ENCODE measurements around the gene CHIC2.
"Not testable (repeated sequence)": the region's sequence is repeated elsewhere in the genome, so short reads cannot be mapped to it uniquely, and the experiment has no call there.

Gene CHIC2

GRCh38 chr4:54060116-54060515 lies 4.3 kb downstream of the CHIC2 start:
- POLR2A ChIA-PET: interaction anchor here (0.7 kb wide), 1 partner anchor 162 kb away, joined by 3 read pairs; no protein-coding TSS in a partner anchor
- TF ChIP-seq, protein P1, sequence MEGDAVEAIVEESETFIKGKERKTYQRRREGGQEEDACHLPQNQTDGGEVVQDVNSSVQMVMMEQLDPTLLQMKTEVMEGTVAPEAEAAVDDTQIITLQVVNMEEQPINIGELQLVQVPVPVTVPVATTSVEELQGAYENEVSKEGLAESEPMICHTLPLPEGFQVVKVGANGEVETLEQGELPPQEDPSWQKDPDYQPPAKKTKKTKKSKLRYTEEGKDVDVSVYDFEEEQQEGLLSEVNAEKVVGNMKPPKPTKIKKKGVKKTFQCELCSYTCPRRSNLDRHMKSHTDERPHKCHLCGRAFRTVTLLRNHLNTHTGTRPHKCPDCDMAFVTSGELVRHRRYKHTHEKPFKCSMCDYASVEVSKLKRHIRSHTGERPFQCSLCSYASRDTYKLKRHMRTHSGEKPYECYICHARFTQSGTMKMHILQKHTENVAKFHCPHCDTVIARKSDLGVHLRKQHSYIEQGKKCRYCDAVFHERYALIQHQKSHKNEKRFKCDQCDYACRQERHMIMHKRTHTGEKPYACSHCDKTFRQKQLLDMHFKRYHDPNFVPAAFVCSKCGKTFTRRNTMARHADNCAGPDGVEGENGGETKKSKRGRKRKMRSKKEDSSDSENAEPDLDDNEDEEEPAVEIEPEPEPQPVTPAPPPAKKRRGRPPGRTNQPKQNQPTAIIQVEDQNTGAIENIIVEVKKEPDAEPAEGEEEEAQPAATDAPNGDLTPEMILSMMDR (IDR thresholded peaks at IDR 0.05; ENCODE audit: insufficient read depth, low read length, missing control alignments): no peak
- CTCF ChIA-PET: no interaction called here
- H3K4me3 ChIP-seq (ENCODE audit: low read depth, low read length): no peak overlapping the region
- DNase-seq (ENCODE audit: low read depth, low spot score): no peak

DNA sequence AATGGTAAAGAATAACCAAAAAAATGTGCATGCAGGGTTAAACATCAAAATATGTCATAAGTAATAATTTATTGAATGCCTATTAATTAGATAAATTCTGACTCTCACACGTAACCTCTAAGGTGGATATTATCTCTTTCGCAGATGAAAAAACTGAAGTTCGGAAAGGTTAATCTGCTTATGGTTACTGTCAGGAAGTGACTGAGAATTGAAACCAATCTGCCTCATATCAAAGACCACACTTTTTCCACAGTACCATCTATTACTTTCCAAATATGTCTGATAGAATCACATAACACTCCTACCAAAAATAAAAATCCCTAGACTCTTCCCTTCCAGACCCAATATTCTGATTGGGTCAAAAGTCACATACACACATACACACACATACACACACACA lies 6.2 kb downstream of the CHIC2 start:
- no peak for DNase-seq (ENCODE audit: low read depth, low spot score)
- TF ChIP-seq, protein P1 (IDR thresholded peaks at IDR 0.05; ENCODE audit: insufficient read depth, low read length, missing control alignments): no peak
- ChIA-PET POLR2A (interaction anchor here (0.7 kb wide), 1 partner anchor 176 kb away, joined by 3 read pairs; no protein-coding TSS in a partner anchor), CTCF (interaction anchor here (1.4 to 2.5 kb wide), 2 partner anchors 150 to 176 kb away, joined by 4 to 10 read pairs; no protein-coding TSS in a partner anchor)
- H3K4me3 ChIP-seq (ENCODE audit: low read depth, low read length): no peak overlapping the region

GRCh38 chr4:54056360-54056759 lies 8.0 kb downstream of the CHIC2 start:
- CTCF ChIA-PET: interaction anchor here (1.1 to 2.5 kb wide), 3 partner anchors 126 to 177 kb away, joined by 3 to 10 read pairs (median 5); no protein-coding TSS in a partner anchor
- no peak for DNase-seq (ENCODE audit: low read depth, low spot score)
- TF ChIP-seq, protein P1 (IDR thresholded peaks at IDR 0.05; ENCODE audit: insufficient read depth, low read length, missing control alignments): no peak
- no peak overlapping the region for H3K4me3 ChIP-seq (ENCODE audit: low read depth, low read length)
- POLR2A ChIA-PET: no interaction called here

GRCh38 chr4:54055494-54055893 lies 8.9 kb downstream of the CHIC2 start:
- CTCF ChIA-PET: interaction anchor here (0.7 to 1.1 kb wide), 2 partner anchors 173 to 177 kb away, joined by 3 read pairs; no protein-coding TSS in a partner anchor
- DNase-seq (ENCODE audit: low read depth, low spot score): no peak
- POLR2A ChIA-PET: no interaction called here
- TF ChIP-seq, protein P1 (IDR thresholded peaks at IDR 0.05; ENCODE audit: insufficient read depth, low read length, missing control alignments): no peak
- H3K4me3 ChIP-seq (ENCODE audit: low read depth, low read length): no peak overlapping the region

DNA sequence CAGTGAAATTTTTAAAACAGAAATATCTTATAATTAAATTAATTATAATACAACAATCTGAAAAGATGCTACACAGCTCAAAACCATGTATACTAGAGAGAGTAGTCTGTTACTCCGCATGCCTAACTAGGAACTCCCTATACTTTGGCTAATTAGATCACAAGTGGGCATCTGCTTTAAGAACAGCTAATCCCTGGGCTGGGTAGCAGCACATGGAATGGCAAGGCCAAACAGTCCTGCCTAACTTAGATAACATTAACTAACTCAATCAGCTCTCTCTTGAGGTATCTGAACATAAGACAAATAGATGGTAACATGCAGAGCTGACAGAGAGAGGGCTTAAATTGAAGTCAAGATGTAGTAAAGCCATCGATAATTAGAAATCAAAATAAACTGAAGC lies 9.9 kb downstream of the CHIC2 start:
- TF ChIP-seq, protein P1 (IDR thresholded peaks at IDR 0.05; ENCODE audit: insufficient read depth, low read length, missing control alignments): no peak
- POLR2A ChIA-PET: interaction anchor here (1.1 kb wide), 1 partner anchor 40 kb away, joined by 3 read pairs; no protein-coding TSS in a partner anchor
- H3K4me3 ChIP-seq (ENCODE audit: low read depth, low read length): no peak overlapping the region
- CTCF ChIA-PET: interaction anchor here (0.9 to 1.4 kb wide), 2 partner anchors 9 to 66 kb away, joined by 4 read pairs; partner anchors contain the start of gene CHIC2
- DNase-seq (ENCODE audit: low read depth, low spot score): no peak

DNA sequence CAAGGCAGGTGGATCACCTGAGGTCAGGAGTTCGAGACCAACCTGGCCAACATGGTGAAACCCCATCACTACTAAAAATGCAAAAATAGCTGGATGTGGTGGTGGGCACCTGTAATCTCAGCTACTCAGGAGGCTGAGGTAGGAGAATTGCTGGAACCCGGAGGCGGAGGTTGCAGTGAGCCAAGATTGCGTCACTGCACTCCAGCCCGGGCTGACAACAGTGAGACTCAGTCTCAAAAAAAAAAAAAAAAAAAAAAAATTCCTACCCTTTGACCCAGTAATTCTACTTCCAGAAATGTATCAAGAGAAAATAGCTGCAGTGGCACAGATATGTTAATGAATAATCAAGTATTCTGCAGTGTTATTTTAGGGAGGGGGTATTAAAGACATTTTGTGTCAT lies 11.1 kb downstream of the CHIC2 start:
- CTCF ChIA-PET: interaction anchor here (0.6 to 1.4 kb wide), 2 partner anchors 10 to 19 kb away, joined by 3 to 4 read pairs; partner anchors contain the start of gene CHIC2
- POLR2A ChIA-PET: interaction anchor here (0.6 to 1.1 kb wide), 2 partner anchors 38 to 164 kb away, joined by 3 read pairs; no protein-coding TSS in a partner anchor
- DNase-seq (ENCODE audit: low read depth, low spot score); H3K4me3 ChIP-seq (ENCODE audit: low read depth, low read length): not testable (repeated sequence)
